HL-60 (cell line): ENCODE results near the gene NDRG4.

Experiments used
- CTCF ChIP-seq: IDR thresholded peaks from one replicate; pipeline ENCODE4 v1.5.1; 2011; ENCODE audit warnings: low read length, control low read depth, inconsistent platforms; ENCODE audit not compliant: insufficient read depth
- POLR2AphosphoS5 ChIP-seq: IDR thresholded peaks from 2 replicates; pipeline ENCODE4 v1.6.1; 2012; ENCODE audit warnings: low read depth
- TF ChIP-seq, protein P1 (sequence below): IDR thresholded peaks from 2 replicates; pipeline ENCODE4 v1.6.1; 2012; ENCODE audit warnings: low read depth; ENCODE audit not compliant: insufficient replicate concordance

DNA sequence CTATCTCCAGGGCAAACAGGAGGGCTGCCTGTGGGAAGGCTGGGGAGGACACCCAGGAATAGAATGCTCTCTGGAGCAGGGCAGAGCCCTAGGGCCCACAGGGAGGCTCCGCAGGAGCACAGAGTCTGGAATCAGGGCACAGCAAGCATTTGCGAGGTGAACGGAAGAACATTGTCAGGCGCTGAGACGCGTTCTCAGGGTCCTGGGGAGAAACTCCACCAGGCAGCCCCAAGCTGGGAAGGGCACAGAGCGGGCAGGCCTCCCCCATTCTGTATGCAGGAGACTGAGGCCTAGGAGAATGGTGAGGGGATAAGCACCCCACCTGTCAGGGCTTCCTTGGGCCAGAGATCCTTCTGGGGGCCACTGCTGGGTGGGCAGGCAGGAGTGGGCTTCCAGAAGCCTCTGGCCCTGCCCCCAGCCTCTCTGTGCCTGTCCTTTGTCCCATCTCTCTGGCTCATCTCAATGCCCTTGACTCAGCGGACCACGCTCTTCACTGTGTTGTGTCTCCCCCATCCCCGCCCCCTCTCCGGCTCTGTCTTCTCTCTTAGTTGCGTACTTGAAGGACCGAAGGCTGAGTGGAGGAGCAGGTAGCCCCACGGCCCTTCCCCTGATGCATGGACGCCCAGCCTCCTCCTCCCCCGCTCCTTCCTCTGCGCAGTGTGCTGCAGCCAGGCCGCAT lies 10.3 kb downstream of the NDRG4 start:
- TF ChIP-seq CTCF (no peak), POLR2AphosphoS5 (no peak)
- TF ChIP-seq, protein P1, sequence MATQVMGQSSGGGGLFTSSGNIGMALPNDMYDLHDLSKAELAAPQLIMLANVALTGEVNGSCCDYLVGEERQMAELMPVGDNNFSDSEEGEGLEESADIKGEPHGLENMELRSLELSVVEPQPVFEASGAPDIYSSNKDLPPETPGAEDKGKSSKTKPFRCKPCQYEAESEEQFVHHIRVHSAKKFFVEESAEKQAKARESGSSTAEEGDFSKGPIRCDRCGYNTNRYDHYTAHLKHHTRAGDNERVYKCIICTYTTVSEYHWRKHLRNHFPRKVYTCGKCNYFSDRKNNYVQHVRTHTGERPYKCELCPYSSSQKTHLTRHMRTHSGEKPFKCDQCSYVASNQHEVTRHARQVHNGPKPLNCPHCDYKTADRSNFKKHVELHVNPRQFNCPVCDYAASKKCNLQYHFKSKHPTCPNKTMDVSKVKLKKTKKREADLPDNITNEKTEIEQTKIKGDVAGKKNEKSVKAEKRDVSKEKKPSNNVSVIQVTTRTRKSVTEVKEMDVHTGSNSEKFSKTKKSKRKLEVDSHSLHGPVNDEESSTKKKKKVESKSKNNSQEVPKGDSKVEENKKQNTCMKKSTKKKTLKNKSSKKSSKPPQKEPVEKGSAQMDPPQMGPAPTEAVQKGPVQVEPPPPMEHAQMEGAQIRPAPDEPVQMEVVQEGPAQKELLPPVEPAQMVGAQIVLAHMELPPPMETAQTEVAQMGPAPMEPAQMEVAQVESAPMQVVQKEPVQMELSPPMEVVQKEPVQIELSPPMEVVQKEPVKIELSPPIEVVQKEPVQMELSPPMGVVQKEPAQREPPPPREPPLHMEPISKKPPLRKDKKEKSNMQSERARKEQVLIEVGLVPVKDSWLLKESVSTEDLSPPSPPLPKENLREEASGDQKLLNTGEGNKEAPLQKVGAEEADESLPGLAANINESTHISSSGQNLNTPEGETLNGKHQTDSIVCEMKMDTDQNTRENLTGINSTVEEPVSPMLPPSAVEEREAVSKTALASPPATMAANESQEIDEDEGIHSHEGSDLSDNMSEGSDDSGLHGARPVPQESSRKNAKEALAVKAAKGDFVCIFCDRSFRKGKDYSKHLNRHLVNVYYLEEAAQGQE = no peak
